ENCODE results near the gene CTSH.
"Not testable (repeated sequence)": the region's sequence is repeated elsewhere in the genome, so short reads cannot be mapped to it uniquely, and the experiment has no call there.

The CTSH gene

DNA sequence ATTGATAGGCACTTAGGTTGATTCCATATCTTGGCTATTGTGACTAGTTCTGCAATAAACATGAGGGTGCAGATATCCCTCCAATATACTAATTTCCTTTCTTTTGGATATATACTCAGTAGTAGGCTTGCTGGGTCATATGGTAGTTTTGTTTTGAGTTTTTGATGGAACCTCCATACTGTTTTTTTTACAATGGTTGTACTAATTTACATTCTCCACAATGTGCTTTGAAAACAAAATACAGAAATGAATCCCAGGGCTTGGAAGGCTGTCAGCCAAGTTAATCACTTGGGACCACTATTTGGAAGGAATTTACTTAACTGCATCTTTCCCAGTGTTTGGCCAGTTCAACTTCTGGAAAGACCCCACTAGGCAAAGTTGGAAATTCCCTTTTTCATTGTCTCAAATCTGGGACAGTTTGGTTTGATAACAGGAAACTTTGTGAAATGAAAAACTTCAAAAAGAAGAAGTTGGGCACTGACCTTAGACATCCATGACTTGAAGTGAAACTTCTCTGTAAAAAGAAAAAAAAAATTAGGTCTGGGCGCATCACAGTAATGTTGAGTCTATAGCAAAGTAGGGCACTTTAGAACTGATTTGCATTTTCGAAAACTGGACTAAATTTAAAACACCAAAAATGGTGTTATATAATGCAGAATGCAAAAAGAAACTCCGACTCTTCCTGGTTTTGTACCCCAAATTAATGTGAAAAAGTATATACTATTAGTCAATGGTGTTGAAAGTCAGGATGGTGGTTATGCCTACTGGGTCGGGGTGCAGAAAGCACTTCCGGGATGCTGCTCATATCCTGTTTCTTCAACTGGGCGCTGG, 6.0 kb downstream of the CTSH start:
- DNase-seq: no peak

DNA sequence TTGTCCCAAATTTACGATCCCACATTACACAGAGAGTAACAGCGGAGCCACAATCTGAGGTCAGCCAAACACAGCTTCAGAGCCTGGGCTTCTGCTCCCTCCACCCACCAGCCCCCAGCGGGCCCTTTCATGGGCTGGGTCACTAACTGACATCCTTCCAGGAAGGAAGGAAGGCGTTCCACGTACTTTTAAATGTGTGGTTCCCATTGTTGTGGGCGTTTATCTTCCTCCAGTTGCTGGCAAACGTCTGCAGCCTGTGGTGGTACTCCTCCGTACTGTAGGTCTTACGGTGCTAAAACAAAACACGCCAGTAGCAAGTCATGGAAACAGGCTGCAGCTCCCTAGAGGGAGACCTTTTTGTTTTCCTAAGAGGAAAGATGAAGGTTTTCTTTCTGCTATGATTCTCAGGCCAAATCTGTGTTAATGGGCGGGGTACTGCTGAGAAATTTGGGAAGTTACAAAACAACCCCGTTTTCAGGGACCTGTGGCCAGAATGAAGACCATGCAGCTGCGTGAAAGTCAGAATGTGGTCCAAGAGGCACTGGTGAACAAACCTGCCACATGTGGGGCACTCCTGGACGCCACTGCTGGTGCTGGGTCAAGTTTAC, 7.6 kb downstream of the CTSH start:
- DNase-seq: no peak

DNA sequence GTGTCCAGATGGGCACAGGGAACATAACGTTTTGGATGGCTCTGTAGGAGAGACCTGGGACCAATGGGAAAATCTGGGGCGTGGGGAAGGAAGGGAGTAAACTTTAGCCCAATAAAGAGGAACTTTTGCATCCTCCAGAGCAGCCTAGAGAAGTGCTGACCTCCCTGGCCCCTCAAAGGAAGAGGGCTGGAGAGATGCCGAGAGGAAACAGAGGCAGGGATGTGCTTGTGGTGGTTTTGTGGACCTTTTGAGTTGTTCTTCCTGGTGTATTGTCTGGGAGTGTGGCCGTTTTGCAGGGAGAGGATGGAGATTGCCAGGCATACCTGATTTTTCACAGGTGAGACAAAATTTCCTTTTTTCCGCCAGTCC, 10.2 kb downstream of the CTSH start:
- no peak for DNase-seq

- DNase-seq: no peak
Measured at GRCh38 chr15:78933823-78934654, 10.8 kb downstream of the CTSH start.

DNA sequence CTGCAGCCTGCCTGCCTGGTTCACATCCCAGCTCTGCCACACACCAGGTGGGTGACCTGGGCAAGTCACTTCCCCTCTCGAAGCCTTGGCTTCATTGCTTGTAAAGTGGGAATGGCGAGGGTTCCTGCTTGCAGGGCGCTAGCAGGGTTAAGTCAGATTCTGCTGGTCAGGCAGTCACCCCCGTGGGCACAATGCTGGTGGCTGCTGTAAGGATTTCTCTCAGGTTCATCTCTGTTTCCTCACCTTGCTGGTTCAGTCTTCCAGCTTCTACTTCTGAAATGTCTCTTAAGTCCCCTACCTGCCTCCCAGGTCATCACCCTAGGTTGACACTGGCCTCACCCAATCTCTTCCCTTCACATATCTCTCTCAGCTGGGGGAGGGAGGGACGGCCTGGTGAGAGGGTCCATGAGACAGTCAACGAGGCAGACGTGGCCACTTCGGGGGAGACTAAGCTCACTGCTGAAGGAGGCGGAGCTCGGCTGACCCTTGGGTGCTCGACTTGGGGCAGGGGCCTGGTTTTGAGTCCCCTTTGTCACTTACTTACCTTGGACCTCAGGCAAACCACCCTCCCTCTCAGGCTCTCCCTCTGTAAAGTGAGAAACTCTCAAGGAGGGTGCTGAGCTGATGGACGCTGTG, 11.5 kb downstream of the CTSH start:
- DNase-seq: no peak

- DNase-seq: no peak
Measured at GRCh38 chr15:78932258-78932808, 12.5 kb downstream of the CTSH start.

GRCh38 chr15:78931439-78932257, 13.2 kb downstream of the CTSH start:
- DNase-seq: no peak

GRCh38 chr15:78930577-78931388, 14.1 kb downstream of the CTSH start:
- no peak for DNase-seq

DNA sequence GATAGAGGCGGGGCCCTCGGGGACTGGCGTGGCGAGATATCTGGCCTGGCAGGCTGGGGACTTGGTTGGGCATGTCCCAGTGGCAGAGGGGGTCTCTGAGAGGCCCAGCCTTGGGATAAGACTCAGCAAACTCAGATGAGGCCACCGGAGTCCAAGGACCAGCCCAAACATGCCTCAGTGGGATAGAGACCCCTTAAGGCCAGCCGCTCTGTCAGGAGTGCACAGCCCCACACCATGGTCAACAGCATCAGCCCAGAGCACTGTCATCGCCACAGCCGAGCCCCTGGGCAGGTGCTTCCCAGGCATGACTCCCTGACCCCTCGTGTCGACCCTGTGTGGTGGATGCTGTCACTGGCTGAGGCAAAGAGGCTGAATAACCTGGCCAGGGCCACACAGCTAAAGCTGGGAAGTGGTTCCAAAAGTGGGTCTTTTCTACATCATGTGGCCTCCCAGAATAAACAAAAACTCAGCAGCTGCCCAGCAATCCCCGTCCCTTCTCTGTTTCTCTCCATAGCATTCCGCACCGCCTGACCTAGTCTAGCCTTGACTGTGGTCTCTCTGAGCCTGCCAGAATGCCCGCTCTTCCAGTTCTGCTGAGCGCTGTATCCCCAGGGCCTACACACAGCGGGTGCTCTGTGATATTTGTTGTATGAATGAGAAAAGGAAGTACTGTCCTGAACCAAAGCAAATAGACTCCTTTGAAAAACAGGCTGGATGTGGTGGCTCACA, 15.1 kb downstream of the CTSH start:
- no peak for DNase-seq

GRCh38 chr15:78928616-78929093, 16.2 kb downstream of the CTSH start:
- no peak for DNase-seq

- not testable (repeated sequence) for DNase-seq
Measured at GRCh38 chr15:78928176-78928575, 16.7 kb downstream of the CTSH start.

DNA sequence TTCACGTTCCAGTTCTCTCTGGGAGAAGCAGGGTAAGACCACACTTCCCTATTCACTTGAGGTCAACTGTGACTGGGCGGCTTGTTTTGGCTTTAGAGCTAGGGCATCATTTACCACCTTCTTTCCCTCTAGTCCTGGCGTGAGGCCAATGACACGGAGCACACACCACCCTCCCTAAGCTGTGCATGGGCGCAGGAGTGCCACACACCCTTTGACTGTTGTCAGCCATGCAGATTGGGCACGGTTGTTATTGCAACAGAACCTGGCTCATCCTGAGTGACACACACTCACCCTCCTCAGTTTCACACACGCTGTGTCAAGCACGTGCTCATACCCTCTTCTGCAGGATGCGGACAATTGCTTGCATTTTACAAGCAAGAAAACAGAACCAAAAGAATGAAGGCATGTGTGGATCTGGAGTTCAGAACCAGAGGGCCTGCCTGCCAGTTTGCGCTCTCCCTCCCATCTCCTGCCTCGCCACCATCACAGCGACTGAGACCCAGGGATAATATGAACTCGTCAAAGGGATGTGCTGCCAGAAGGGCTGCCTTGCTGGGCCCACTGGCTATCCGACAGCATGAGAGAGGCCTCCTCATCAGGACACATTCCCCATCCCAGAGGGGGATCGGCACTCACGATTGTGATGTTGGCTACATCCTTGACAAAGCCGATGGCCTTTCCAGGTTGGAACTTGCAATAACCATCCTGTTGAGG, 17.6 kb downstream of the CTSH start:
- no peak for DNase-seq

GRCh38 chr15:78925956-78926743, 18.7 kb downstream of the CTSH start:
- no peak for DNase-seq

DNA sequence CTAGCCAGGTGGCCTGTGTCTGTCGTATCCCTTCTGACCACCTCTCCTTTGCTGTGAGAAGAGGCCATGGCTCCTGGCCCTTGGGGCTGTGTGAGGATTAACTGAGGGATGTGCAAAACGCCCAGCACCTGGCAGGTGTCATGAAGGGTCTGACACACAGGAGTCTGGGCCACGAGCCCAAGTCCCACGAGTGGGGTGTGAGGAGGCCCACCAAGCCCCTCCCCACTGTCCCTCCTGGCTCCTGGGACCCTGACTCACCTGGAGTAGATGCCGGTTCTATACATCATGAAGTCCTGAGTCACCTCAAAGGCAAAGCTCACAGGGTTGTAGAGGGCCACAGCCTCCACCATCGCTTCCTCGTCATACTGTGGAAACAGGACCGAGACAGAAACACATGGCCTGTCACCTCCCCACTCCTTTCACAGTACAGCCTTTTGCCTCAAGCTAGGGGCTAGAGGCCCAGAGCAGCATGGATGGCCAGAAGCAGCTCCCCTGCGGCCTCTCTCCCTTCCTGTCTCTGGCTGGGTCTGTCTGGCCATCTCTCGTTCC, 19.7 kb downstream of the CTSH start:
- no peak for DNase-seq

DNA sequence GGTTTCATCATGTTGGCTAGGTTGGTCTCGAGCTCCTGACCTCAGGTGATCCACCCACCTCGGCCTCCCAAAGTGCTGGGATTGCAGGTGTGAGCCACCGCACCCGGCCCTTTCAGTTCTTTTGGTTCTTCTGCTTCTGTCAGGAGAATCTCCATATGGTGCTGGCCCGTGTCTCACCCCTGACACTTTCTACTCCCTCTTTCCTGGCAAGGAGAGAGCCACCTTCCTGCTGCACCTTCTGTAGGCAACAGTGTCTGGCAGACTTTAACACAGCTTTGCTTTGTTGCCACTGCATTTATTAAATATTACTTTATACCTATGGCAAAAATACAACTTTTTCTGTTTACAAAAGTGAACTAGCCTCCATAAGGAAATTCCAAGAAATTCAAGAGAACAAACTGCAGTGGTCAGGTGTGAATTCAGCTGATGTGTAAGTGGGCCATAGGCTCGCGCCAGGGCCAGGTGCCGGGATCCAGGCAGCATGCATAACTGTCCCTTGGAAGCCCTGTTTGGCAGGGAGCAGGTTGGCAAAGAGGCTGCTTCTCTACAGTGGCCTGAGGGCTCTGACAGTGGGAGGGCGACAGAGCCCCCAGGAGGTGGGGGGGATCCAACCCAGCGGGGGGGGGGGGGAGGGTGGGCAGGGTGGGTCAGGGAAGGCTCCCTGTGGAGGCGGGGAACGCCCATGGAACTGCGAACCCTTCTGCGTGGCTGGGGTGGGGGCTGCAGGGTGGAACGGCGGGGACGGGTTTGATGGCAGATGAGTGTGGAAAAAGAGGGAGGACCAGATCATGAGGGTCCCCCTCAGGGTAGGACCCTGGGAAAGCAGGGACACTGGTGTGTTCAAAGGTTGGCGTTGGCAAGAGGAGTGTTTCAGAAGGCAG, 21.1 kb downstream of the CTSH start:
- DNase-seq: no peak

GRCh38 chr15:78923015-78923414, 21.8 kb downstream of the CTSH start:
- no peak for DNase-seq

GRCh38 chr15:78922527-78922926, 22.3 kb downstream of the CTSH start:
- no peak for DNase-seq
